ENCODE measurements around the gene DAB2. TPM values are rescaled to one million over a fixed set of nuclear protein-coding genes. Genes with fewer than 3 reads are reported as not detected.

DAB2 gene
- total RNA-seq, 1 experiment from 2014 or later, result 17.6 TPM

GRCh38 chr5:39381376-39381775 is 43.4 kb downstream of the DAB2 start:
- DNase-seq (ENCODE audit: low spot score), result no peak

GRCh38 chr5:39379693-39380092 is 45.1 kb downstream of the DAB2 start:
- DNase-seq (ENCODE audit: low spot score), result no peak

GRCh38 chr5:39377613-39378012 is 47.2 kb downstream of the DAB2 start:
- no peak for DNase-seq (ENCODE audit: low spot score)

- DNase-seq (ENCODE audit: low spot score), result peak; percentile 68
These were observed 48.5 kb downstream of the DAB2 start for GRCh38 chr5:39376293-39376714.

- DNase-seq (ENCODE audit: low spot score), result no peak
These were observed 51.0 kb downstream of the DAB2 start for GRCh38 chr5:39373791-39374190.

GRCh38 chr5:39371367-39371635 is 53.5 kb downstream of the DAB2 start:
- no peak for DNase-seq (ENCODE audit: low spot score)

GRCh38 chr5:39370555-39371366 is 54.0 kb downstream of the DAB2 start:
- no peak for DNase-seq (ENCODE audit: low spot score)

- no peak for DNase-seq (ENCODE audit: low spot score)
These were observed 55.5 kb downstream of the DAB2 start for GRCh38 chr5:39369123-39369815.

GRCh38 chr5:39368116-39368515 is 56.7 kb downstream of the DAB2 start:
- DNase-seq (ENCODE audit: low spot score), result no peak

GRCh38 chr5:39367711-39368110 is 57.1 kb downstream of the DAB2 start:
- DNase-seq (ENCODE audit: low spot score), result no peak

GRCh38 chr5:39364367-39364766 is 60.4 kb downstream of the DAB2 start, which contains the start of gene C9:
Gene C9, minus strand, starts transcription at chr5:39364495. Its CDS starts 31 bp downstream, at chr5:39364464.
- no peak for DNase-seq (ENCODE audit: low spot score)

- DNase-seq (ENCODE audit: low spot score), result no peak
These were observed 61.6 kb downstream of the DAB2 start for GRCh38 chr5:39363217-39363616.

- no peak for DNase-seq (ENCODE audit: low spot score)
These were observed 62.1 kb downstream of the DAB2 start for GRCh38 chr5:39362646-39363045.

- DNase-seq (ENCODE audit: low spot score), result no peak
These were observed 63.5 kb downstream of the DAB2 start for GRCh38 chr5:39361306-39361705.

- DNase-seq (ENCODE audit: low spot score), result no peak
These were observed 64.2 kb downstream of the DAB2 start for GRCh38 chr5:39360471-39361111.

GRCh38 chr5:39356263-39356662 is 68.5 kb downstream of the DAB2 start:
- DNase-seq (ENCODE audit: low spot score), result no peak

- no peak for DNase-seq (ENCODE audit: low spot score)
These were observed 69.5 kb downstream of the DAB2 start for GRCh38 chr5:39355324-39355723.

GRCh38 chr5:39353717-39354399 is 70.9 kb downstream of the DAB2 start:
- DNase-seq (ENCODE audit: low spot score), result no peak

- DNase-seq (ENCODE audit: low spot score), result no peak
These were observed 71.8 kb downstream of the DAB2 start for GRCh38 chr5:39352951-39353350.

GRCh38 chr5:39352170-39352569 is 72.6 kb downstream of the DAB2 start:
- no peak for DNase-seq (ENCODE audit: low spot score)

GRCh38 chr5:39349484-39349883 is 75.3 kb downstream of the DAB2 start:
- DNase-seq (ENCODE audit: low spot score), result no peak

GRCh38 chr5:39342460-39342859 is 82.3 kb downstream of the DAB2 start:
- DNase-seq (ENCODE audit: low spot score), result no peak

Data from H4 (cell line).